ENCODE measurements around the gene TMEM151A.
"Not testable (repeated sequence)": the region's sequence is repeated elsewhere in the genome, so short reads cannot be mapped to it uniquely, and the experiment has no call there.

Gene TMEM151A

GRCh38 chr11:66293352-66293751 lies 1.7 kb downstream of the TMEM151A start:
- no peak for DNase-seq (ENCODE audit: low spot score in 2 of 2)
- H3K4me3 ChIP-seq, result no peak overlapping the region
- in situ Hi-C loops (cut with MboI; ENCODE audit: low sequenced_read_pairs), result no loop called here
- H3K9me3 ChIP-seq, result no peaks in the 10 kb centered on the region
- peaks cover 29% of the 10 kb centered on the region for H3K27me3 ChIP-seq (ENCODE audit: low read depth)
- peaks cover 5% of the 10 kb centered on the region for H3K4me1 ChIP-seq
- H3K36me3 ChIP-seq (replicated peaks), result peaks cover 3% of the 10 kb centered on the region

- Histone ChIP-seq H3K4me3 (no peak overlapping the region), H3K9me3 (no peaks in the 10 kb centered on the region), H3K36me3 (replicated peaks) (no peaks in the 10 kb centered on the region), H3K27me3 (ENCODE audit: low read depth) (peaks cover 29% of the 10 kb centered on the region), H3K4me1 (peaks cover 5% of the 10 kb centered on the region)
- in situ Hi-C loops (cut with MboI; ENCODE audit: low sequenced_read_pairs), result no loop called here
- DNase-seq (ENCODE audit: low spot score in 2 of 2), result no peak
Observed at GRCh38 chr11:66293777-66294625, 2.3 kb downstream of the TMEM151A start.

- Histone ChIP-seq H3K4me1 (peaks cover 2% of the 10 kb centered on the region), H3K36me3 (replicated peaks) (no peaks in the 10 kb centered on the region), H3K9me3 (no peaks in the 10 kb centered on the region), H3K27me3 (ENCODE audit: low read depth) (peaks cover 29% of the 10 kb centered on the region), H3K4me3 (no peak overlapping the region)
- DNase-seq (ENCODE audit: low spot score in 2 of 2), result no peak
- in situ Hi-C loops (cut with MboI; ENCODE audit: low sequenced_read_pairs), result no loop called here
Observed at GRCh38 chr11:66294626-66295620, 3.2 kb downstream of the TMEM151A start.

DNA sequence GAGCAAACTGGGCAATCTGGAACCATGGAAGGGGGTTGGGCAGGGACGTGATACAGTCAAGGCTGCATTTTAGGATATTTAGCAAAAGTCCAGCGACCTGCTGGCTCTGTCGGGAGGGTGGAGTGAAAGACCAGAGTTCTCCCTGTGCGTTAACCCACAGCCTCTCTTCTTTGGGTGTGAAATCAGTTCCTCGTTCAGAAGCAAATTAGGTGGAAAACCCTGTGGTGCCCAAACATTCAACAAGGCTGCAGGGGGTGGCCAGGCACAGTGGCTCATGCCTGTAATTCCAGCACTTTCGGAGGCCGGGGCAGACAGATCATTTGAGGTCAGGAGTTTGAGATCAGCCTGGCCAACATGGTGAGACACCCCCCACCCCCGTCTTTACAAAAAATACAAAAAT lies 5.9 kb downstream of the TMEM151A start:
- no peak overlapping the region for H3K4me3 ChIP-seq
- DNase-seq (ENCODE audit: low spot score in 2 of 2), result no peak
- no peaks in the 10 kb centered on the region for H3K9me3 ChIP-seq
- in situ Hi-C loops (cut with MboI; ENCODE audit: low sequenced_read_pairs), result no loop called here
- peaks cover 13% of the 10 kb centered on the region for H3K27me3 ChIP-seq (ENCODE audit: low read depth)
- no peaks in the 10 kb centered on the region for H3K36me3 ChIP-seq (replicated peaks)
- H3K4me1 ChIP-seq, result no peaks in the 10 kb centered on the region

DNA sequence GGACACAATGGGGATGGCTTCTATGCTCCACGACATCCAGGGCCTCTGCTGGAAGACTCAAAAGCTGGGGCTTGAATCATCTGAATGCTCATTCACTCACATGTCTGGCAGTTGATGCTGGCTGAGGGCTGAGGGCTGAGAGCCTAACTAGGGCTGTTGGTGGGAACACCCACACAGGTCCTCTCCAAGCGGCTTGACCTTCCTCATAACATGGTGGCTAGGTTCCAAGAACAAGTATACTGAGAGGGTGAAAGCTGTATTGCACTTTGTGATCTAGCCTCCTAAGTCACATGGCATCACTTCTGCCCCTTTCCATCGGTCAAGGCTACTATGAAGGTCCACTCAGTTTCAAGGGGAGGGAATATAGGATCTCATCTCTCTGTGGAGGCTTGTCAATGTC lies 7.5 kb downstream of the TMEM151A start:
- no peak overlapping the region for H3K4me3 ChIP-seq
- no peaks in the 10 kb centered on the region for H3K9me3 ChIP-seq
- in situ Hi-C loops (cut with MboI; ENCODE audit: low sequenced_read_pairs), result no loop called here
- H3K36me3 ChIP-seq (replicated peaks), result no peaks in the 10 kb centered on the region
- H3K4me1 ChIP-seq, result no peaks in the 10 kb centered on the region
- H3K27me3 ChIP-seq (ENCODE audit: low read depth), result no peaks in the 10 kb centered on the region
- DNase-seq (ENCODE audit: low spot score in 2 of 2), result no peak

DNA sequence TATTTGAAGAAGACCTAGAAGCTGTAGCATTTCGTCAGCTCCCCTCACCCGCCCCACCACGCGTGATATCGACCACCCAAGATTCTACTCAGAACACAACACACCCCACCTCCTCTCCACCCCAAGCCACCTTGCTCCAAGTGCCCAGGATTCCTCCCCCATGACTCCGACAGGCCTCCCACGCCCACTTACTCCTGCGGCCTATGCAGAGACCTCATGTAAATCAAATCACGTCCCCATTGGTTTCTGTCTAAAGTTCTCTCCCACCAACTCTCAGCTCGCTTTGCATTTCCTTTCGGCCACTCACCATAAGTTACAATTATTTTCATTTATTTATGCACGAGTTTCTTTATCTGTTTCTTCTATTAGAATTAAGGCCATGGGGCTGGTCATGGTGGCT lies 11.0 kb downstream of the TMEM151A start:
- Histone ChIP-seq H3K4me3 (no peak overlapping the region), H3K9me3 (no peaks in the 10 kb centered on the region), H3K36me3 (replicated peaks) (no peaks in the 10 kb centered on the region), H3K4me1 (no peaks in the 10 kb centered on the region), H3K27me3 (ENCODE audit: low read depth) (no peaks in the 10 kb centered on the region)
- in situ Hi-C loops (cut with MboI; ENCODE audit: low sequenced_read_pairs), result no loop called here
- DNase-seq (ENCODE audit: low spot score in 2 of 2), result no peak

DNA sequence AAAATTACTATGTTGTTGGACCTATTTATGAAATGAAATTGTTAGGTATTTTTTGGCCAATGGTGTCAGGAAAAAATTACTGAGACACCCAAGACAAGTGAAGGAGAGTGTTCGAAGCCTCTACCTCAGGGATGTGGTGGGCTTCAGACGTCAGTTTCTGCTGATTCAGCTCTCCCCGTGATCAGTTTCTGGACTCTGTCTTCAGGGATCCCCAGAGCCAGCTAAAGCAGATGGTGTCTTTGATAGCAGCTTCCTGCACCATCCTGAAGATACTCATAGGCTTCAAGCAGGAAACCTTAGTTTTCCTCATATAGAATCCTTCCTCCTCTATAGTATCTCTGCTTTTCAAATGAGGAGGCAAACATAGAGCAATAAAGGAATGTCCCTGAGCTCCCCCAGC lies 17.8 kb downstream of the TMEM151A start:
- H3K9me3 ChIP-seq, result no peaks in the 10 kb centered on the region
- in situ Hi-C loops (cut with MboI; ENCODE audit: low sequenced_read_pairs), result no loop called here
- H3K4me1 ChIP-seq, result peaks cover 8% of the 10 kb centered on the region
- no peaks in the 10 kb centered on the region for H3K27me3 ChIP-seq (ENCODE audit: low read depth)
- no peaks in the 10 kb centered on the region for H3K36me3 ChIP-seq (replicated peaks)
- H3K4me3 ChIP-seq, result no peak overlapping the region
- DNase-seq (ENCODE audit: low spot score in 2 of 2), result no peak

DNA sequence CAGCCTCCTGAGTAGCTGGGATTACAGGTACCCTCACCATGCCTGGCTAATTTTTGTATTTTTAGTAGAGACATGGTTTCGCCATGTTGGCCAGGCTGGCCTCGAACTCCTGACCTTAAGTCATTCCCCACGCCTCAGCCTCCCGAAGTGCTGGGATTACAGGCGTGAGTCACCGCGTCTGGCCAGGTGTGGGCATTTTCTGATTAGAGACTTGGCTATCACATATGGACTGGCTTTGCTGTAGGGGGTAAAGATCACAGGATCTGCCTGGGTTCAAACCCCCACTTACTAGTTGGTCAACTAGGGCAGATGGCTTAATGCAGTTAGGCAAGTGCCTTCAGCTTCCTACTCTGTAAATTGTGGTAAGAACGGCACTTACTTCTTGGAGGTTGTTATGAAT lies 18.6 kb downstream of the TMEM151A start:
- Histone ChIP-seq H3K9me3 (no peaks in the 10 kb centered on the region), H3K27me3 (ENCODE audit: low read depth) (no peaks in the 10 kb centered on the region), H3K4me3 (no peak overlapping the region), H3K4me1 (peaks cover 8% of the 10 kb centered on the region), H3K36me3 (replicated peaks) (no peaks in the 10 kb centered on the region)
- no peak for DNase-seq (ENCODE audit: low spot score in 2 of 2)
- in situ Hi-C loops (cut with MboI; ENCODE audit: low sequenced_read_pairs), result no loop called here

DNA sequence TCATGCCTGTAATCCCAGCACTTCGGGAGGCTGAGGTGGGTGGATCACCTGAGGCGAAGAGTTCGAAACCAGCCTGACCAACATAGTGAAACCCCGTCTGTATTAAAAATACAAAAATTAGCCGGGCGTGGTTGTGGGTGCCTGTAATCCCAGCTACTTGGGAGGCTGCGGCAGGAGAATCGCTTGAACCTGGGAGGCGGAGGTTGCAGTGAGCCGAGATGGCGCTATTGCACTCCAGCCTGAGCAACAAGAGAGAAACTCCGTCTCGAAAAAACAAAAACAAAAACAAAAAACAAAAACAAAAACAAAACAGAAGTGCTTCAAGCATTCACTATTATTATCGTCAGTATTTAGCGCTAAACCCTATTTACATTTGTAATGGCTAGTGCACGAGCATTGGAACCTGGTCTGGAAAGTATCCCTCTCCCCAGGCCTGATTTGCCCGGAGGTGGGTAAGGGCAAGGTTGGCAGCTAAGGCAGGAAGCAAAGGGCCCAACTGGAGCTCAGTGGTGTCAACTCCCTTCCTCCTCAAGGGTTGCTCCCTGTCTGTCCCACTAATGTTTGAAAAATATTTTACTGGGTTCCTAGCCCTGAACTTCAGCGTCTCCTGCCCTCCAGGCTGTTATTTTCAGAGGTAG lies 19.2 kb downstream of the TMEM151A start:
- H3K4me3 ChIP-seq; H3K36me3 ChIP-seq (replicated peaks); in situ Hi-C loops (cut with MboI; ENCODE audit: low sequenced_read_pairs); DNase-seq (ENCODE audit: low spot score in 2 of 2); H3K4me1 ChIP-seq; H3K9me3 ChIP-seq; H3K27me3 ChIP-seq (ENCODE audit: low read depth): not testable (repeated sequence)

GRCh38 chr11:66311470-66311964 lies 19.8 kb downstream of the TMEM151A start:
- no peaks in the 10 kb centered on the region for H3K9me3 ChIP-seq
- peak overlapping the region; percentile 47 for H3K4me3 ChIP-seq
- peaks cover 8% of the 10 kb centered on the region for H3K4me1 ChIP-seq
- DNase-seq (ENCODE audit: low spot score in 2 of 2), result no peak
- in situ Hi-C loops (cut with MboI; ENCODE audit: low sequenced_read_pairs), result no loop called here
- H3K36me3 ChIP-seq (replicated peaks), result no peaks in the 10 kb centered on the region
- H3K27me3 ChIP-seq (ENCODE audit: low read depth), result no peaks in the 10 kb centered on the region

GRCh38 chr11:66311965-66312548 lies 20.4 kb downstream of the TMEM151A start:
- H3K36me3 ChIP-seq (replicated peaks), result no peaks in the 10 kb centered on the region
- H3K4me1 ChIP-seq, result peaks cover 8% of the 10 kb centered on the region
- H3K9me3 ChIP-seq, result no peaks in the 10 kb centered on the region
- DNase-seq (ENCODE audit: low spot score in 2 of 2), result peak; percentile 92 to 96
- H3K27me3 ChIP-seq (ENCODE audit: low read depth), result no peaks in the 10 kb centered on the region
- in situ Hi-C loops (cut with MboI; ENCODE audit: low sequenced_read_pairs), result no loop called here
- peak overlapping the region; percentile 47 for H3K4me3 ChIP-seq

GRCh38 chr11:66312549-66313320 lies 21.0 kb downstream of the TMEM151A start:
- Histone ChIP-seq H3K4me1 (peaks cover 8% of the 10 kb centered on the region), H3K4me3 (peak overlapping the region; percentile 47), H3K36me3 (replicated peaks) (no peaks in the 10 kb centered on the region), H3K9me3 (no peaks in the 10 kb centered on the region), H3K27me3 (ENCODE audit: low read depth) (no peaks in the 10 kb centered on the region)
- peak; percentile 94 to 100 for DNase-seq (ENCODE audit: low spot score in 2 of 2)
- in situ Hi-C loops (cut with MboI; ENCODE audit: low sequenced_read_pairs), result no loop called here
